Urinary bladder (tissue), 4 donors: ENCODE results near the gene ZEB2. TPM values are rescaled to one million over a fixed set of nuclear protein-coding genes. Genes with fewer than 3 reads are reported as not detected.
"Not testable (repeated sequence)": the region's sequence is repeated elsewhere in the genome, so short reads cannot be mapped to it uniquely, and the experiment has no call there.

Source experiments
- DNase-seq: peaks from one replicate; pipeline ENCODE4 v3.0.0-alpha.2; 2015; ENCODE audit errors: extremely low spot score
- H3K27ac ChIP-seq: one replicate; pipeline ENCODE4 v1.5.1; 2013; ENCODE audit warnings: low read depth, mild to moderate bottlenecking, moderate library complexity
- H3K36me3 ChIP-seq: one replicate; pipeline ENCODE4 v1.6.1; 2013; ENCODE audit warnings: mild to moderate bottlenecking, moderate library complexity; ENCODE audit not compliant: insufficient read depth
- H3K4me1 ChIP-seq: one replicate; pipeline ENCODE4 v1.6.1; 2013; ENCODE audit warnings: mild to moderate bottlenecking, moderate library complexity; ENCODE audit not compliant: insufficient read depth
- H3K4me3 ChIP-seq: one replicate; pipeline ENCODE4 v1.5.1; 2013; ENCODE audit warnings: low read depth, low read length
- WGBS: extraction: QIAGEN DNeasy Blood & Tissue Kit; methylation state at CpG from one replicate; pipeline ENCODE4 v1.1.7; 2013; 5-methylcytosine and 5-hydroxymethylcytosine counted together
- polyA plus RNA-seq: library from polyadenylated mRNA; stranded (reverse); fragments of 200-250 nt; gene quantifications from one replicate; pipeline ENCODE4 v1.2.3, GENCODE V29; 2013
- total RNA-seq: library from RNA; depleted of rRNA; stranded (reverse); fragments of >200 nt; gene quantifications from one replicate; pipeline ENCODE4 v1.2.3, GENCODE V29; 2014
- donor health status: healthy with polysubstance abuse.
- donor health status: healthy.

Gene ZEB2
- total and polyA plus RNA-seq, 2 donors, result 66.7 to 307 TPM

DNA sequence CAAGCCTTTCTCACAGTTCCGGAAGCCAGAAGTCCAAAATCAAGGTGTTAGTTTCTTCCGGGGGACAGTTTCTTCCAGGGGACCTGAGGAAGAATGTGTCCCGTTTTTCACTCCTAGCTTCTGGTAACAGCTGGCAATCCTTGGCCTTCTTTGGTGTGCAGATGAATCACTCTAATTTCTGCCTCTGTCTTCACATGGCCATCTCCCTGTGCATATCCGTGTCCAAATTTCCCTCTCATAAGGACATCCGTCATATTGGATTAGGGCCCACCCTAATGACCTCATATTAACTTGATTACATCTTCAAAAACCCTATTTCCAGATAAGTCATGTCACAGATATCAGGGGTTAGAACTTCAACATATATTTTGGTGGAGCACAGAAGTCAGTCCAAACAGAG lies 141.4 kb downstream of the ZEB2 start:
- 81% methylated on average over 5 of the region's 5 CpGs for WGBS
- H3K4me3 ChIP-seq, result no peak overlapping the region
- no peak overlapping the region for H3K27ac ChIP-seq
- no peaks in the 10 kb centered on the region for H3K36me3 ChIP-seq
- DNase-seq, result no peak
- H3K4me1 ChIP-seq, result no peaks in the 10 kb centered on the region

DNA sequence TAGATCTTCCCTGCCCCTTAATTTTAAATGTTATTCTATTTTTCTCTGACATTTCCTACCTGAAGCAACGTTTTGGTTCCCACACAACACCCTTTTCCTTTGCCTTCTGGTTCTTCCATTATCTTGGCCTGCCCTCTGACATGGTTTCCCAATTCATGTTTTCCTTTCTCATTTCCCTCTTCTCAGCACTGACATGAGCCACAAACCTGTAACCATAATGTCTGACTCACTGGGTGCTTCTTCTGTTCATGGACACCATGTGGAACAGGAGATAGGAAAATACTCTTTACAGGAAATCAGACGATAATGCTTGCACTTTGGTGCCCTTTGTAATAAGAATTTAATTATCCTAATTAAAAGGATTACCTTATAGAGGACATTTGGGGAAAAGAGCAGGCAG lies 142.0 kb downstream of the ZEB2 start:
- Histone ChIP-seq H3K4me3 (no peak overlapping the region), H3K36me3 (no peaks in the 10 kb centered on the region), H3K4me1 (no peaks in the 10 kb centered on the region), H3K27ac (no peak overlapping the region)
- DNase-seq, result no peak
- WGBS, result 76% methylated on average over 2 of the region's 2 CpGs

DNA sequence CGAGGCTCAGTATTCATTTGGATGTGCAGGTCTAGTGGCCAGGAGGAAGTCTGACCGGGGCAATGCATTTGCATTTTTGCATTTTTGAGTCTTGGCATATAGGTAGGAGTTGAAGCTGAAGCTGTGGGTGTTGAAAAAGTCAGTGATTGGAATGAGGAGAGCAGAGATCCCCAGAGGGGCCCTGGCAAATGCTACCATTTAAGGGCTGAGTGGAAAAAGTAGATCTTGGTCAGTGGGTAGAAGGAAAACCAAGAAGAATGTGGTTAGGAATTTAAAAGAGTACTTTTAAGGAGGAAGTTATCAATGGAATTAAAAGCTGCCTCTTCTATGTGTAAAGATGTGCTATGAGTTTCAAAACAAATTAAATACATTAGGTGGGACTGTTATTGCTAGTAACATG lies 143.0 kb downstream of the ZEB2 start:
- H3K4me1 ChIP-seq, result no peaks in the 10 kb centered on the region
- no peak for DNase-seq
- H3K36me3 ChIP-seq, result no peaks in the 10 kb centered on the region
- H3K27ac ChIP-seq, result no peak overlapping the region
- H3K4me3 ChIP-seq, result no peak overlapping the region
- WGBS, result over 99% methylated on average over 2 of the region's 2 CpGs

DNA sequence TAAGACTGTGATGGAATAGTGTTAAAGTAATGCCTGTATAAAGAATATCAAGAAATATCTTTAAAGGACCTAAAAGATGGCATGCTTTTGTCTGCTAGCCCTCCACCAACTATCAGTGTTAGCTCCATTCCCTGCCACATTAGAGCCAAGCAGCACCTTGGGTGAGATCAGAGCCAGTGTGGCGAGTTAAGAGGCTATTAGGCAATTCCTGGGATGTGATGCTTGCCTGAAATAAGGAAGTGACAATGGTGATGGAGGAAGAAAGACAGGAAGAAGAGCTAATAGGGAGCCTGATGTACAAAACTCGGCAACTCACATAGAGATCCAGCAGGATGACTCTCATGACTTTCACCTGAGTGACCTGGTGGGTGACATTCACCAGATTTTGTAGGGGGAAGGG lies 143.5 kb downstream of the ZEB2 start:
- Histone ChIP-seq H3K36me3 (no peaks in the 10 kb centered on the region), H3K4me3 (no peak overlapping the region), H3K27ac (no peak overlapping the region), H3K4me1 (no peaks in the 10 kb centered on the region)
- no peak for DNase-seq
- WGBS, result 92% methylated on average over 2 of the region's 2 CpGs

DNA sequence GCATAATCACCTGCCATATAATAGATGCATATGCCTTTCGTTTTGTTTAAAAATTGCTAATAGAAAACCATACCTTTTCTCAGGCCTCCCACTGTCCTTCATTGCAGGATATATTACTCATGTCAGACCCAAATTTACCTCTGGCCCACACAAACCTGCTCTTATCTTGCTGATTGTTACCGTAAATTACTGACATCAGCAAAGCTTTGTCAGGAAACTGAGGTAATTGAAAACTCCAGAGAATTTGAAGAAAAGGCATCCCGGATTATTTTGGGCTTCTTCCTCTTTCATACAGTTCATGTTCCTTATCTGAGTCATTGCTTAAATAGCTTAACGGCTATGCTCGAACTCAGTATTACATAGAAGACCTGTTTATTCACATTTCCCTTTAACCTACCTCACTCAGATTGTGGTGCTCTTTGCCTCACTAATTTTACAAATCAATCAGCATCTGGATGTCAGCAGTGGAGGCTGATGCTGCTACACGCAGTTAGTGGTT lies 145.7 kb downstream of the ZEB2 start:
- Histone ChIP-seq H3K4me1 (no peaks in the 10 kb centered on the region), H3K36me3 (no peaks in the 10 kb centered on the region), H3K27ac (no peak overlapping the region), H3K4me3 (no peak overlapping the region)
- 69% methylated on average over 6 of the region's 6 CpGs for WGBS
- no peak for DNase-seq

DNA sequence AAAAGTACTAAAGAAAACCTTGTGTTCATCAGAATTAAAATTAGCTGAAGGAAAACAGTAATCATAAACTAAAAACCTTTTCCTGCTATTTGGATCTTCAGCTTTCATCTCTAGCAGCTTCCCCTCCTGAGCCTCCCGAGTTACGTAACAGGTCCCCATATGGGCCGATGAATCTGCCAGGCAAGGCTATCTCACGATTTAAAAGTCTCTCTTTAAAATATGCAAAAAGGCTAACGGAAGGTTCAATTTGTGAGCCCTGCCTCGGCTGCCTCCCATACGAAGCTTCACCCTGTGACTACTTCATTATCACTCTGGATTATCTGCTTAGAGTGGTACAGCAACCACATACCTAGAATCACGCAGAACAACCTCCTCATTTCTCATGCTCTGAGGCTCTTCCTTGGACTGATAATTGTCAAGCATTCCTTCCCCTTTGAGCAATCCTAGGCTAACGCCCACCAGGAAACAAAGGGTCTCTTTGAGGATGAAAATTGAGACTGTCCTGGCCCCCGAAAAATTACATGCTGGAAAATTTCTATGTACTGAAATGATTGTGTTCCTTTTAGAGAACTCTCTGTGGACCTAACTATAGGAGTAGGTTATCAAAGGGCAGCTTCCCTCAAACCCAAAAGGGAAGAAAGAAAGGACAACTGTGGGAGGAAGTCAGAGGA lies 147.4 kb downstream of the ZEB2 start:
- WGBS, result 51% methylated on average over 10 of the region's 10 CpGs
- DNase-seq, result no peak
- no peaks in the 10 kb centered on the region for H3K36me3 ChIP-seq
- no peak overlapping the region for H3K27ac ChIP-seq
- H3K4me3 ChIP-seq, result no peak overlapping the region
- no peaks in the 10 kb centered on the region for H3K4me1 ChIP-seq

DNA sequence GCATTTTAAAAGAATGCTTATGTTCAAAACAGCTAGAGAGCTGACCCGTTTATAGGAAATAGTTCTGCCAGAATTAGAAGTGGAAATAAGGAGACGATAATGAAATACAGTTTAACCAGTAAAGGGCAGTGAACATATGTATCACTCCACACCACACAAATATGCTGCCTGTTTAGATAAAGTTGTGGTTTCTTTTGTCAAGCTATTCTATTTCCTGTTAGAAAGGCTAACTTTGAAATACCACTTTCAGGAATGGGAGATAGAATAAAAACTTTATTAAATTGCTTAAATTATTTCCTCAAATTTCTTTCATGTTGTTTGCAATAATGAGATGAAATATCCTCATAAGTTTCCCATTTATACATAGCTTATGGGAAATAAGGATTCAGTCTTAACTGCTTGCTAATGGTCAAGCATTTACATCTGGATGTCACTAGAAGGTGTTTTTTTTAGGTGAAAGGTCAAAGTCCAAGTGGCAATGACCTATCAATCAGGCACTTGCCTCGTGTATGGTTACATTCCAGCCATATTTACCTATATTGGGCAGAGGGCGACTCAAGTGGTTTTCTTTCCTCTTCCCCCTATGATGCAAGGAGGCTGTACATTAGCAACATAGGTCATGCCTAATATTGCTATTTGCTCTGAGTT lies 148.9 kb downstream of the ZEB2 start:
- no peaks in the 10 kb centered on the region for H3K4me1 ChIP-seq
- no peak overlapping the region for H3K4me3 ChIP-seq
- H3K27ac ChIP-seq, result no peak overlapping the region
- H3K36me3 ChIP-seq, result no peaks in the 10 kb centered on the region
- 53% methylated on average over 4 of the region's 4 CpGs for WGBS
- no peak for DNase-seq

DNA sequence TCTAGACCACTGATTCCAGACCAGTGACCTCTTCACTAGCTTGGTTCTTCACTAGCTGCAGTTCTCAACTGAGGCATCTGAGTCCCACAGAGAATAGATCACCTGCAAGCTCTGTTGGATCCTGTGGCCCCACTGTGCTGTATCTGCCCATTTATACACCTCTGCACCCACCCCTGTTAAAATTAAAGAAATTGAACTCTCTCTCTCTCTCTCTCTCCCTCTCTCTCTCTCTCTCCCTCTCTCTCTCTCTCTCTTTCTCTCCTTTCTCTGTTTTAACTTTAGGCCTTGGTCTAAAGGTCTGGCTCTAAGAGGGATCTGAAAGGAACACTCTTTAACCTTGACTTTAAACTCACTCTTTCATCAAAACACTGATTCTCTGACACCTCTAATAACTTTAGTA lies 150.5 kb downstream of the ZEB2 start:
- no peak for DNase-seq
- Histone ChIP-seq H3K27ac (no peak overlapping the region), H3K36me3 (no peaks in the 10 kb centered on the region), H3K4me3 (no peak overlapping the region), H3K4me1 (no peaks in the 10 kb centered on the region)

DNA sequence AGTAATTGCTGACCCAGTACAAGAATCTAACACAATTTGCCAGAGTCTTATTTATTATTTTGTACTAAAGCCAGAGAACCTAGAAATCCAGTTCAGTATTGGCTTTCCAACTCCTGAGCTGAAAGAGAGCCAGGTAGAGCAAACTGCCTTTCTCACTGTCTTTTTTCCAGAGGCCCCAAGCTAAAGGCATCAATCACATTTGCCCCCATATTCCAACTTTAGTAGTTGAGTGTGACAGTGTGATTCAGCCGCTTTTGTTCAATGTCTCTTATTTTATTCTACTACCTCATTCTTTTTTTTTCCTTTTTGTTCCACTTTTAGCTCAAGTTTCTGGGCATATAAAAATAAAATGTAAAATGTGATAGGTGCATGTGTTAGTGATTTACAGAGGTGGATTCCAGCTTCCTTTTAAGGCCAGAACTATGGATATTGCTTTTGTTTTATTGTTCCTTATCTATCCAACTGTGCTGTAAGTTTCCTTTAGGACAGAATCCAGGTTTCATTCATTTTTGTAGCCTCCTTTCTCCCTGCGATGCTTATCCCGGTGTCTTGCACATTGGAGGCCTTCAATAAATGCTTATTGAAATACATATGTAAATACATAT lies 153.0 kb downstream of the ZEB2 start:
- no peak overlapping the region for H3K27ac ChIP-seq
- DNase-seq, result no peak
- 77% methylated on average over 3 of the region's 3 CpGs for WGBS
- H3K4me3 ChIP-seq, result no peak overlapping the region
- no peaks in the 10 kb centered on the region for H3K36me3 ChIP-seq
- H3K4me1 ChIP-seq, result no peaks in the 10 kb centered on the region

DNA sequence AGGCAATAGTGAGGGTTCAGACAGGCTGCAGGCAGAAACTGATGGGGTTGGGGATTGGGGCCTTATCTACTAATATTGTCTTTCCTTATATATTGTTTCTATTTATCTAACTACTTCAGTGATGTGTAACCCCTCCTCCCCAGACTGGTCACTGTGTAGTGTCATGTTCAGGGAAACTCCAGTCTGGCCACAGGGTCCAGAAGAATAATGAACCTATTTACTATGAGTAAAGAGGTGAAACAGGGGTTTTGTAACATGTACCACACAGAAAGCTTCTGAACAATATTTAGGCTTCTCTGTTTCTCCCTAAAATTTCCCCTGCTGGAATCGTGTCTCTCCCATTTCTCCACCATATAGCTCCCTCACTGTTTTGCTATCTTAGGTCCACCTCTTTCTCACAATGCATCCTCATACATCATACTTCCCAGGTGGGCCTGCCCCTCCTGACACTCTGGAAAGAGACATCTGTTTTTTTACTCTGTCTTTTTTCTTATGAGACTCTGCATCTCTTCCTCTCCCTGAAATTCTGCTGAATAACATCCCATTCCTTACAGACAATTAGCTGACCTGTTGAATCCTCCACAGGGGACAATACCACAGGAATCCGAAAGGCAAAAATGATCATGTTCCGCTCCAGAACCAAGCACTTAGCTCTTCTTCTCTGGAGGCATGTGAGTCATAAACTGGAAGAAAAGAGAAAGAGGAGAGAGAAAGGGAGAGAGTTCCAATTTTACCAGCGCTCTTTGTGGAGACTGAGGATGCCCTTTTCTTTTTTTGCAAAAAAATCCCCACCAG lies 154.8 kb downstream of the ZEB2 start:
- H3K36me3 ChIP-seq, result no peaks in the 10 kb centered on the region
- DNase-seq, result no peak
- no peak overlapping the region for H3K27ac ChIP-seq
- H3K4me1 ChIP-seq, result no peaks in the 10 kb centered on the region
- no peak overlapping the region for H3K4me3 ChIP-seq
- WGBS, result 91% methylated on average over 4 of the region's 4 CpGs

DNA sequence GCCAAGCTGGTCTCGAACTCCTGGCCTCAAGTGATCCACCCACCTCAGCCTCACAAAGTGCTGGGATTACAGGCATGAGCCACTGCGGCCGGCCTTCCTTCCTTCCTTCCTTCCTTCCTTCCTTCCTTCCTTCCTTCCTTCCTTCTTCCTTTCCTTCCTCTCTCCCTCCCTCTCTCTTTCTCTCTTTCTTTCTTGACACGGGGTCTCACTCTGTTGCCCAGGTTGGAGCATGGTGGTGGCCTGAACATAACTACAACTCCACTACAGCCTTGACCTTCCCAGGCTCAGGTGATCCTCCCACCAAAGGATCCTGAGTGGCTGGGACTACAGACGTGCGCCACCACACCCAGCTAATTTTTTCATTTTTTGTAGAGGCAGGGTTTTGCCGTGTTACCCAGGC lies 155.7 kb downstream of the ZEB2 start:
- H3K36me3 ChIP-seq, H3K4me1 ChIP-seq, H3K4me3 ChIP-seq, H3K27ac ChIP-seq, DNase-seq: not testable (repeated sequence)
- 94% methylated on average over 7 of the region's 7 CpGs for WGBS

DNA sequence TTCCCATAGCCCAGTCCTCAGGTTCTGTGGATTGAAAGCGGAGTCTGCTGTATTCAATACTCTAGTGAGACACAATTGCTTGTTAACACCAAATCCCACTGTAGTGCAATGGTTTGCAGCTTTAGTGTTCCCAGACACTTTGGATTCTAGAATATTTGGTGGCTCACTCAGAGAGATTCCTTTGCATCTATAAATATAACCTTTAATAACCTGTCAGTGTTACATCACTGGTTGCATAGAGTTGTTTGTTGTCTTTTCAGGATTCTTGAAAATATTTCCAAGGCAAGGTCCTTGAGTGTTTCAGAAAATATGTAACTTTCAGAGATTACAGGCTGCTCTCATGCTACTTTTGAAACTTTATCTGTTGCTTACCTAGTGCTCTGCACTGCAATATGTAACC lies 157.5 kb downstream of the ZEB2 start:
- 98% methylated on average over 1 of the region's 1 CpG for WGBS
- no peaks in the 10 kb centered on the region for H3K36me3 ChIP-seq

DNA sequence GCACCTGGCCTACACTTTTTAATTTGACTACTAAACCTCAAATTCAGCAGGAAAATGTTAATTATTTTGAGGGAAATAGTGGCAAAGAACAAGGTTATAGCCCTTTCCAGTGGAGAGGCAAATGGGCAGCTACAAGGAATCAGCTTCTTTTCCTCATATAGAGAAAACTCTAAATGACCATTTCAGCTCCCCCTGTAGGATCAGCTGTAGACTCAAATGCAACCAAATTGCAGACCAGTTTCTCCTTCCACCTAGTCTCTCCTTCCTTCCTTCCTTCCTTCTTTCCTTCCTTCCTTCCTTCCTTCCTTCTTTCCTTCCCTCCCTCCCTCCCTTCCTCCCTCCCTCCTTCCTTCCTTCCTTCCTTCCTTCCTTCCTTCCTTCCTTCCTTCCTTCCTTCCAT lies 158.2 kb downstream of the ZEB2 start:
- Histone ChIP-seq H3K36me3 (no peaks in the 10 kb centered on the region), H3K4me1 (no peaks in the 10 kb centered on the region), H3K4me3 (no peak overlapping the region), H3K27ac (no peak overlapping the region)
- DNase-seq, result no peak

More for the DNA sequence above, 157.5 kb downstream of the ZEB2 start:
- H3K27ac ChIP-seq, result no peak overlapping the region
- no peaks in the 10 kb centered on the region for H3K4me1 ChIP-seq
- no peak overlapping the region for H3K4me3 ChIP-seq
- no peak for DNase-seq

DNA sequence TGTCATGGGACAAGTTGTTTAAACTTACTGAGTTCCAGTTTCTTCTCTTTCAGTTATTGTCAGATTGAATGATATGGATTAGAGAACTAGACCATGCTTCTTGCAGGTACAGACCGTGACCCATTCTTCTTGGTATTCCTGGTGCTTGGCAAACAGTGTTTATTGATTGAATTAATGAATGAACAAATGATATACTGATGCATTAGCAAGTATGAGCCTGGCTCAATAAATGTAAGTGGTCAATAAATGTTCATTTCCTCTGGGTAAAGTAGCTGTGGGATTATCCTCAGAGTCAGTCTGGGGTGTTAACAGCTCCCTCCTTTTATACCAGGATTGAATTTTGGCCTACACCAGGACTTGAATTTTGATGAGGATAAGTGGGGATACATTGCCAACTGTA lies 160.2 kb downstream of the ZEB2 start:
- Histone ChIP-seq H3K4me1 (no peaks in the 10 kb centered on the region), H3K4me3 (no peak overlapping the region), H3K36me3 (no peaks in the 10 kb centered on the region), H3K27ac (no peak overlapping the region)
- DNase-seq, result no peak
- WGBS, result 95% methylated on average over 1 of the region's 1 CpG
